K562 (cell line): ENCODE data around the gene CCDC106. TPM values are rescaled to one million over a fixed set of nuclear protein-coding genes. Genes with fewer than 3 reads are reported as not detected.
A peak's percentile ranks its signal among the peaks of the same experiment; 100 is the strongest.

ENCODE experiments used
- ATAC-seq: fragments of 200-7000 bp; cut with Tn5 transposase; 3 replicates; pipeline ENCODE4 v1.9.1; 2020; ENCODE audit warnings: moderate library complexity
- BruUV-seq: library from RNA; stranded (reverse); fragments of 400-500 nt; replicated peaks from 2 replicates; lab custom pipeline; 2021; lab: Mats Ljungman, UMichigan
- CTCF ChIA-PET: fragments of 300-600 bp; formaldehyde crosslinking; extraction: SDS; loops from one replicate; lab custom pipeline; 2021; ENCODE audit warnings: low intra/inter-chr PET ratio; lab: Yijun Ruan, JAX
- POLR2A ChIA-PET: fragments of 300-600, 350-650 bp; sonication (Branson Sonifier 250); formaldehyde crosslinking; extraction: SDS; loops from one replicate; lab custom pipeline; 2021; ENCODE audit warnings: antibody characterized with exemption, inconsistent platforms; lab: Yijun Ruan, JAX
- DNase-seq, 4 experiments: peaks; one replicate each; pipeline versions ENCODE4 v3.0.0 to v3.0.0-alpha.2; 2011 to 2018; ENCODE audit warnings: low spot score in 3 of 4, mixed read lengths in 3 of 4; ENCODE audit errors: extremely low read depth in 1 of 4
- FAIRE-seq: peaks from 2 replicates; lab custom pipeline; 2011; peaks lifted over from hg19 to GRCh38; lab: Jason Lieb, UNC
- H2AFZ ChIP-seq: 2 replicates; pipeline ENCODE4 v1.6.0; 2011; ENCODE audit warnings: low read depth, low read length, control low read depth, inconsistent platforms
- H3K27ac ChIP-seq: fragments of 200-600 bp; 3 replicates; pipeline ENCODE4 v1.8.0; 2011; ENCODE audit warnings: low read depth, mild to moderate bottlenecking, control low read depth, inconsistent platforms, low read length, moderate library complexity, mixed read lengths; ENCODE audit errors: extremely low read depth
- H3K27me3 ChIP-seq, 2 experiments: fragments of 300-600 bp in 1 of 2; 2 replicates in 1 of 2; 3 replicates in 1 of 2; pipeline versions ENCODE4 v1.6.0 to v1.8.0; 2011; ENCODE audit warnings: inconsistent platforms in 2 of 2, low read length in 2 of 2, mild to moderate bottlenecking in 1 of 2, mixed read lengths in 1 of 2, moderate library complexity in 1 of 2; ENCODE audit not compliant: control insufficient read depth in 2 of 2, insufficient read depth in 2 of 2
- H3K36me3 ChIP-seq: fragments of 300-600 bp; 3 replicates; pipeline ENCODE4 v1.8.0; 2011; ENCODE audit warnings: mild to moderate bottlenecking, low read length, inconsistent platforms; ENCODE audit not compliant: control insufficient read depth, insufficient read depth
- H3K4me1 ChIP-seq, 2 experiments: fragments of 200-600 bp in 1 of 2; replicated peaks in 1 of 2; 2 replicates in 1 of 2; 3 replicates in 1 of 2; pipeline versions ENCODE4 v1.5.1 to v1.8.0; 2011; ENCODE audit warnings: inconsistent platforms in 2 of 2, low read length in 2 of 2, mild to moderate bottlenecking in 1 of 2, mixed read lengths in 1 of 2, moderate library complexity in 1 of 2; ENCODE audit not compliant: control insufficient read depth in 2 of 2, insufficient read depth in 2 of 2
- H3K4me2 ChIP-seq: 2 replicates; pipeline ENCODE4 v1.6.1; 2011; ENCODE audit warnings: low read length, control low read depth, inconsistent platforms, mixed read lengths; ENCODE audit not compliant: insufficient read depth
- H3K4me3 ChIP-seq: fragments of 200-600 bp; sonication (generic), shearing (Covaris generic); 2 replicates; pipeline ENCODE4 v1.5.1; 2016; ENCODE audit warnings: control low read depth, inconsistent platforms
- H3K79me2 ChIP-seq: fragments of 200-600 bp; 3 replicates; pipeline ENCODE4 v1.8.0; 2011; ENCODE audit warnings: low read length, inconsistent platforms; ENCODE audit not compliant: control insufficient read depth, insufficient read depth
- H3K9ac ChIP-seq, 2 experiments: 2 replicates each; pipeline versions ENCODE4 v1.6.0 to v1.6.1; 2011; ENCODE audit warnings: low read depth in 2 of 2, low read length in 2 of 2, control low read depth in 1 of 2, inconsistent platforms in 1 of 2, mild to moderate bottlenecking in 1 of 2, mixed read lengths in 1 of 2; ENCODE audit not compliant: insufficient read depth in 1 of 2
- H3K9me1 ChIP-seq: one replicate; pipeline ENCODE4 v1.6.0; 2011; ENCODE audit warnings: inconsistent platforms, mild to moderate bottlenecking, low read length, moderate library complexity; ENCODE audit not compliant: control insufficient read depth, insufficient read depth
- H3K9me3 ChIP-seq: replicated peaks from 2 replicates; pipeline ENCODE4 v1.5.1; 2011; ENCODE audit warnings: low read depth, low read length, inconsistent platforms; ENCODE audit not compliant: control insufficient read depth, insufficient read depth
- H4K20me1 ChIP-seq: replicated peaks from 2 replicates; pipeline ENCODE4 v1.6.1; 2011; ENCODE audit warnings: low read length, inconsistent platforms, mixed read lengths; ENCODE audit not compliant: control insufficient read depth, insufficient read depth
- NFIC ChIP-seq: fragments of 450-650 bp; IDR thresholded peaks from 2 replicates; pipeline ENCODE4 v1.6.1; 2017; ENCODE audit warnings: mild to moderate bottlenecking, inconsistent platforms
- PCBP2 ChIP-seq: fragments of 200-400 bp; formaldehyde crosslinking; IDR thresholded peaks from 2 replicates; pipeline ENCODE4 v1.6.1; 2018; ENCODE audit warnings: low read length, low read depth, mild to moderate bottlenecking, moderate library complexity; ENCODE audit not compliant: poor library complexity, severe bottlenecking
- RBFOX2 ChIP-seq: fragments of 200-400 bp; formaldehyde crosslinking; IDR thresholded peaks from 2 replicates; pipeline ENCODE4 v1.6.1; 2017; ENCODE audit warnings: low read depth, mild to moderate bottlenecking, low read length, moderate library complexity
- WGBS: fragments of 100-300 bp; shearing (Covaris generic); methylation state at CpG from one replicate; pipeline ENCODE4 v1.1.6; 2016; ENCODE audit warnings: low coverage, mixed read lengths; ENCODE audit not compliant: insufficient coverage; ENCODE audit errors: missing lambda C conversion rate; 5-methylcytosine and 5-hydroxymethylcytosine counted together
- in situ Hi-C: fragments of 300-500 bp; cut with MboI; formaldehyde crosslinking; loops from 4 replicates; pipeline ENCODE4 v1.15.0; 2018; ENCODE audit warnings: inconsistent platforms, mixed read lengths
- intact Hi-C: fragments of 100-400 bp; cut with micrococcal nuclease; formaldehyde crosslinking; loops from 2 replicates; pipeline ENCODE4 v1.14.2; 2022
- polyA plus RNA-seq, 8 experiments: library from polyadenylated mRNA; depleted of rRNA in 4 of 8; stranded (reverse) in 5 of 8; unstranded in 3 of 8; fragments of >200 nt; fragmentation: Nextera tagmentation in 2 of 8; fragmentation: Illumina TruSeq in 1 of 8; extraction: Ambion mirVana in 2 of 8; extraction: Trizol in 1 of 8; gene quantifications; 2 replicates each; pipeline versions ENCODE4 v1.2.1 to v1.2.3, GENCODE V29; 2011 to 2014; ENCODE audit warnings: inconsistent platforms in 1 of 8, missing spikeins in 1 of 8
- total RNA-seq, 7 experiments: library from RNA; depleted of rRNA in 6 of 7; stranded (reverse); fragments of >200 nt in 6 of 7; fragmentation: Illumina TruSeq in 2 of 7; extraction: Trizol in 2 of 7; gene quantifications; 2 replicates each; pipeline versions ENCODE4 v1.2.1 to v1.2.3, GENCODE V29; 2011 to 2021; ENCODE audit warnings: low replicate concordance in 1 of 7

The CCDC106 gene
- total and polyA plus RNA-seq, 9 of the 15 experiments (the other 6 are each of a cell fraction or from before 2014, with no cell fraction given): 0.10 to 27.5 (median 15.0) TPM; not detected in 1

DNA sequence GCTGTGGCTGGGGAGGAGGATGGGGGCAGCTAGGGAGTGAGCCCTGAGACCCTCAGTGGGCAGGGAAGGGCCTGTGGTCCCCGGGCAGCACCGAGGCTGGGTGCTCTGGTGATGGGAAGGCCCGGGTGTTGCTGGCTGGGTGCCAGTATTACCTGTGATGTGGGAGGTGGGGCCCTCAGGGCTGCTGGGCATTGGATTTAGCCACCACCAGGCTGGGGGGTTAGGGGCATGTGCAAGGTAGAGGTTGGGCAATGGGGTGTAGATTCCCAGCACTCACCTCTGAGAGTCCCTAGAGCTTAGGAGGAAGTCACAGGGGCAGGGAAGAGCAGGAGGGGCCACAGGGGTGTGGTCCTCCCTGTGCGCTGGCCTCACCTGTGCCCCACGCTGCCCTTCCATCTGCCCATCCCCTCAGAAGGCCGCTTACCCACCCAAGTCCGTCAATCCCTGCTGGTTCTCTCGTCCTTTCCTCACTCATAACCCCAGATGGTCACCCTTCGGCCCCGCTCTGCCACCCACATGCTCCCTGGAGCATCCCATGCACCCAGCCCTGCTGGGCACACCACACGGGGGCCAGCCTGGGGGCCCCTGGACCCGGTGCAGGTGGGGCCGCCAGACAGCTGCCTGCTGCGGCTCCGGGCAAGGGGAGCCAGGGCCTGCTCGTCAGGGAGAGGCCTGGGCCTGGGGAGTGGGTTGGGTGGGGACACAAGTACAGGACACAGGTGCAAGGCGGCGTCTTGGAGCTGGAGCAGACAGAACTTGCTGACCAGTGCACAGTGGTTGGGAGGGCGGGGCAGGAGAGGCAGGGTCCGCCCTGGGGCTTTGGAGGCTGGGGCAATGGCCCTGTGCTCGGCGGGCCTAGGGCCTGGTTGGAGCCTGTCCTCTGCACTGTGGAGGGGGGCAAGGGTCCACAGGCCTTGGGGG, 39.5 kb downstream of the CCDC106 start:
- Histone ChIP-seq H3K4me3 (no peak overlapping the region), H3K4me1 (peaks cover 0 to 59% of the 10 kb centered on the region in 2 experiments; a peak in 3 of 5 replicates), H3K36me3 (peaks cover 85% of the 10 kb centered on the region; the same call in 2 of the 3 replicates), H3K27ac (no peak overlapping the region), H3K9me3 (no peaks in the 10 kb centered on the region)
- intact Hi-C loops: no loop called here
- ATAC-seq: no peak
- POLR2A ChIA-PET: interaction anchor here (0.5 to 0.9 kb wide), 4 partner anchors 12 to 713 kb away, joined by 3 to 4 read pairs (median 3); no protein-coding TSS in a partner anchor
- TF ChIP-seq NFIC: peak; percentile 82
- peak; percentile 52 for TF ChIP-seq RBFOX2
- TF ChIP-seq PCBP2: no peak
- TF ChIP-seq, all 486 proteins: peak for 2
- H3K4me2 ChIP-seq: no peak overlapping the region
- no TSS peak for BruUV-seq
- FAIRE-seq (no peak), DNase-seq (peak in 1 of 4 experiments; percentile 15)
- in situ Hi-C loops: no loop called here
- 93% methylated on average over 22 of the region's 22 CpGs for WGBS
- H4K20me1 ChIP-seq: peaks cover 39% of the 10 kb centered on the region
- no peaks in the 10 kb centered on the region for H3K27me3 ChIP-seq
- H2AFZ ChIP-seq: no peak overlapping the region
- peaks cover 20% of the 10 kb centered on the region for H3K79me2 ChIP-seq
- no peaks in the 10 kb centered on the region for H3K9me1 ChIP-seq
- H3K9ac ChIP-seq: peak overlapping the region in 1 of 2 experiments; percentile 58; a peak in 2 of 4 replicates
- CTCF ChIA-PET: no interaction called here
